HG02970 (cell line): ENCODE measurements around the gene NCKAP5L.
"Not testable (repeated sequence)": the region's sequence is repeated elsewhere in the genome, so short reads cannot be mapped to it uniquely, and the experiment has no call there.

Experiments used
- ATAC-seq: cut with Tn5 transposase; IDR thresholded peaks from one replicate; pipeline ENCODE4 v1.9.1; 2021; ENCODE audit warnings: mild to moderate bottlenecking, moderate library complexity, moderate number of reproducible peaks; ENCODE audit not compliant: unreplicated experiment, low FRiP score

Gene NCKAP5L

DNA sequence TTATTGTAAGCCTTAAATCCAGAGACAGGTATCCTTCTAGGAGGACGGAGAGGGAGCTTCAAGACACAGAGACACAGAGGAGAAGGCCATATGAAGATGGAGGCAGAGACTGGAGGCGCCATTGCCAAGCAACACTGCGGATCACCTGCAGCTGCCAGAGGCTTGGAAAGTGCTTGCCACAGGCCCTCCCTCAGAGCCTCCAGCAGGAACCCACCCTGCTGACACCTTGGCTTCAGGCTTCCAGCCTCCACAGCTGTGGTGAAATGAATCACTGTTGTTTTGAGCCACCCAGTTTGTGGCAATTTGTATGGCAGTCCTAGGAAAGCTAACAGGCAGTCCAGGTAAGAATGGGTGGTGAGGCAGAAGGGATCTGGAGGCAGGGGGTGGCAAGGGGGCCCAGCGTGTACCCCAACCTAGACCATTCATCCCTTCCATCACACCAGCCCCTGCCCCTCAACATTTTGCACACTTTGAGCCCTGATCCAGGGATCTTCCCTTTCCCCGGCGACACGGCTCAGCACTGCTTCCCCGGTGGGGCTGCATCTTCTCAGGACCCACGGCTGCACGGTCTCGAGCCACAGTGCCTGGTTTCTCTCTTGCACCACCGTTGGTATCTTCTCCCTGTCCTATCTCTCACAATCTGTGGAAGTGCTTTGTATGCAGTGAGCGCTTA lies 37.0 kb upstream of the NCKAP5L start:
- no peak for ATAC-seq

- no peak for ATAC-seq
Observed at GRCh38 chr12:49864798-49865090, 36.5 kb upstream of the NCKAP5L start.

GRCh38 chr12:49863946-49864797 lies 36.0 kb upstream of the NCKAP5L start:
- no peak for ATAC-seq

GRCh38 chr12:49860921-49861320 lies 32.7 kb upstream of the NCKAP5L start:
- ATAC-seq = not testable (repeated sequence)

DNA sequence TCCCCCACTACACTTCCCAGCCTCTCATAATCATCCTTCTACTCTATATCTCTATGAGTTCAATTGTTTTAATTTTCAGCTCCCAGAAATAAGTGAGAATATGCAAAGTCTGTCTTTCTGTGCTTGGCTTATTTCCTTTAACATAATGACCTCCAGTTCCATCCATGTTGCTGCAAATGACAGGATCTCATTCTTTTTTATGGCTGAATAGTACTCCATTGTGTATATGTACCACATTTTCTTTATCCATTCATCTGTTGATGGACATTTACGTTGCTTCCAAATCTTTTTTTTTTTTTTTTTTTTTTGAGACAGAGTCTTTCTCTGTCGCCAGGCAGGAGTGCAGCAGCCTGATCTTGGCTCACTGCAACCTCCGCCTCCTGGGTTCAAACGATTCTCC lies 27.7 kb upstream of the NCKAP5L start:
- ATAC-seq = not testable (repeated sequence)

DNA sequence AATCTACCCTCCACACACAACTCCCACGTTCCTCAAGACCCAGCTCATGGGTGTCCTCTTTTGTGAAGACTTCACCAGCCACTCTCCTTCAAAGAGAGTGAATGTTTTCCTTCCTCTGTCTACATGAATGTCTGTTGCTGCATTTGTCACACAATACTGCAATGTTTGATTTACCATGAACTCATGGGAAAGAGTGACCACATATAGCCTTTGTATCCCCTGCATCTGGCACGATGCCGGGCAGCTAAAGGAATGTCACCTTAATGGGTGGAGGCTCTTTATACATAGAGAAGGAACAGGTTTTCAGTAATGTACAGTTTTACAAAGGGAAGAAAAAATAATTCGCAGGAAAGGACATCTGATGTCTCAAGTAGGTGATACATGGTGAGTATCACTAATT lies 26.8 kb upstream of the NCKAP5L start:
- no peak for ATAC-seq

DNA sequence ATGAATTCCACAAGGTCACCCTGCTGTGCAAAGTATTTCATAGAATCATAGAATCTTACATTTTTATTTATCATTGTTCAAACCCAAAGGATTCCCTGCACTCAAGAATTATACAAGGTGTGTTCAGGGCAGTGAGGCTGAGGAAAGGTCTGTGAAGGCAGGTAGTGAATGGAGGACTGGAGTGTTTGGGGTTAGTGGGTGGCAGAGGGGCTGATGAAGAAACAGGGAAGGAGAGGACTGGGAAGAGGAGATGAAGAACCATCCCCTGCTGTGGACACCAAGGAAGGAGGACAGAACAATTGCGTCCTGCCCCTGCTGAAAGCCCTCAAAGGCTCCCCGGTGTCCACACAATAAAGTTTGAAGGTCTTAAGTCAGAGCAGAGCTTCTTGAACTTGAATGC lies 25.5 kb upstream of the NCKAP5L start:
- ATAC-seq = no peak

DNA sequence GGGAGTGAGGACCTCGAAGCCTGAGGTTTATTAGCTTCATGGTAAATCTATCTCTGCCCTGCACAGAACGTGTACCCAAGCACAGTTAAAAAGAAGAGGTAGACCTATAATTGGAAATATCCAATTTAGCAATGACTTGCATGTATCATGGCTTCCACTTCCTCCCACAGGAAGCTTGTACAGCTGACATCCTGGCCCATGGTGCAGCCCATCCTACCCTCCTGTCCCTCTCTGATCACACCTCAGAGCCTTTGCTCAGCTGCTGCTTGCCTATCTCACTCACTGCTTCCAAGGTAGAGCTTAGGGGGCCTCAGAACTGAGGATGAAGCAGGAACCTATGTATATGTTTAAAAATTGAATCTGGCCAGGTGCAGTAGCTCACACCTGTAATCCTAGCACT lies 18.9 kb upstream of the NCKAP5L start:
- no peak for ATAC-seq

DNA sequence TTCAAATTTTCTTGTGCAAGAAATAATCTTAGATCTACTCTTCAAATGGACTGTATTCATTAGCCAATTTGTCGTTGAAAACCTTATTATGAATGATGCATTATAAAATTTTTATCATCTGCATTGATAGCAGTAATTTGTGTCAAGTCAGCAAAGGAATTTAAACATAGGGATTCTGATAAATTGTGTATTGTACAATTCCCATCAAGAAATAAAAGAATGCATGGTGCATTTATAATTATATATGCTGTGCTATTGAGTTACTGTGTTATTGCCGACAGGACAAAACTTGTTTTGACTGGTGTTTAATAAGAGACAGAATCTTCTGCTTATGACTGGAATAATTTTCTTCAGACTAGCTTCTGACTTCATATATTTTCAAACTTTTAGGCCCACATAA lies 17.8 kb upstream of the NCKAP5L start:
- no peak for ATAC-seq

DNA sequence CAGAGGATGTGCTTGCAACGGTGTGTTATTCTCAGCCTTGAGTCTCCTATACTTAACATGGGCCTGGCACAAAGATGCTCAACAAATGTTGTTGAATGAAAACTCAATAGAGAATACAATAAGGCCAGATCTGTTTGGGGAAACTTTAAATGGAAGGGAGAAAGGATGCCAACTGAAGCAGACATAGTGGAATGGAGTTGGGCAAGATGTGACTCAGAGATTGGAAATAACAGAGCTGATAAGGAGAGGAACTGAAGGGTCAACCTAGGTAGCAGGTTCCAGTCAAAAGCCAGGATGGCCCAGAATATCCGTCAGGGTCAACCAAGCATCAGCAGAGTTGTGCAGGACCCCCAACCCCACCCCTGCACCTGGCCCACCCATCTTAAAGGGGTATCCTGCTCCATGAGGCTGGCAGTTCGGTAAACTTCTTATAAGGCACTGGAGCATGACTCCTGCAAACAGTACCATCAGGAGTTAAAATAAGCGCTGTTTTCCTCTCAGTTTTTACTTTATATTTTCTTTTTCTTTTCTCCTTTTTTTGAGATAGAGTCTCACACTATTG lies 15.7 kb upstream of the NCKAP5L start:
- no peak for ATAC-seq

- no peak for ATAC-seq
Observed at GRCh38 chr12:49843411-49843810, 15.2 kb upstream of the NCKAP5L start.

DNA sequence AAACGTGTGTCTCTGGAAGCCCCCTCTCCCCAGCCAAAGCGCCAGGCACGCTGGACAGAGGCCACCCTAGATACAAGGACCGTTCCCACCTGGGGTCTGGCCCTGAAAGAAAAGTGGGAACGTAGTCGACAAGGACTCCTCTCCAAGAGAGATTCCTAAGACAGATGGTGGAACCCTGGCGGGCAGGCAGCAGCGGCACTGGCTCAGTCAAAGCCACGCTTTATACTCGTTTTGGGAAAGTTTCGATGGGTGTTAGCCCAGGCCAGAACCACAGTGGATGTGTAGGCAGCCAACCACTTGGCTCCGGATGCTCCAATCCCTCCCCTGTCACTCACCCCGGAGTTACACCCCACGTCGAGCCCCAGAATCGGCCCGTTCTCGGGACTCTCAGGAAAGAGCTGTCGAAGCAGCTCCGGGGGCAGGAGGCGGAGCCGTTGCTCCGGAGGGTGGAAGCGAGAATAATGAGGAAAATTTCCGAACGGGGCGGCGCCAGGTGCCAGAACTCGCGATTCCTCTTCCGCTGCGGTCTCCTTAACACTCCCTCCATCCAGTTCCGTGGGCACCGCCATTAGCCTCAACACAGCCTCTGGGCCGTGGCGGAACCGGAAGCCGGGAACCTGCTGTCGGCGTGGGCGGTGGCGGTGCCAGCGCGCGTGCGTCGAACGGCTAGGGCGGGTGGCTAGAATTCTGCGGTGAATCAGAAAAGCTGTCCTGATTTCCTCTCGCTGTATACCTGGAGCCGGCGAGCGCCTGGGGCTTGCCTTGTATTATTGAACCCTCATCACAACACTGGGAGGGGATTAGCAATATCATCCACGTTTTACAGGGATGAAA lies 14.5 kb upstream of the NCKAP5L start, which contains the start of gene BCDIN3D:
TSS of gene BCDIN3D (minus strand) at position 588 of the 834 bp plus-strand sequence. CDS start at position 569, 19 bp downstream.
- ATAC-seq = peak; percentile 76

GRCh38 chr12:49838973-49839633 lies 10.9 kb upstream of the NCKAP5L start:
- no peak for ATAC-seq

- no peak for ATAC-seq
Observed at GRCh38 chr12:49832836-49833421, 4.7 kb upstream of the NCKAP5L start.

- no peak for ATAC-seq
Observed at GRCh38 chr12:49831717-49832116, 3.5 kb upstream of the NCKAP5L start.

- peak; percentile 26 for ATAC-seq
Observed at GRCh38 chr12:49827401-49828099, 663 bp downstream of the NCKAP5L start.

- no peak for ATAC-seq
Observed at GRCh38 chr12:49827051-49827400, 1.2 kb downstream of the NCKAP5L start.

GRCh38 chr12:49825971-49826421 lies 2.2 kb downstream of the NCKAP5L start:
- ATAC-seq = no peak

DNA sequence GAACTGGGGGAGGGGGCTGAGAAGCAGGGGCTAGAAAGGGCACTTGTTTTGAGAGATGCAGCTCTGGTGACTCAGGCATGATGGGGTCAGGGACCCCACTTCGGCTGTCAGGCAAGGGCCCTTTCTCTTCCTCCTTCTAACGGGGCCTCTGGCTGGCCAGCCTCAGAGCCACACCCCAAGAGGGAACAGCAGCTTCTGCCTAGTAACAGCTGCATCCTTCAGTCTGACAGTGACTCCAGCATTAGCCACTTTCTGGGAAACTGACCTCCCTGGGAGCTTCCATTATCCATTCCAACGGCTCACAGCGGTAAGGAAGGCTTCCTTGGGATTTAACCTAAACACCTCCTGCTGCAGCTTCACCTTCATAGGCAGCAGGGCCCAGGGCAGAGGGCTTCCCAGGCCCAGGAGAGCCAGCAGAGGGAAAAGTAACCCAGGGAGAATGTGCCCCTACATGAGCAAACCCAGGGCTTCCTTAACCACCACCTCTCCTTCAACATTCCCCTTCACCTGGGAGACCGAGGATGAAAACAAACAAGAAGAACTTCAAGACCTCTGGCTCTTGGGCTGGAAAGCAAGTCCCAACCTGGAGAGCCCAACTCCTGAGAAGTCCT lies 2.7 kb downstream of the NCKAP5L start:
- ATAC-seq = no peak
